Stomach smooth muscle (tissue), 2 donors: ENCODE results near the gene FTH1.

Experiments
- H3K27ac ChIP-seq: one replicate; pipeline ENCODE4 v1.7.0; 2013; ENCODE audit warnings: mild to moderate bottlenecking, low read length, inconsistent platforms
- H3K27me3 ChIP-seq, 2 donors: one replicate each; pipeline ENCODE4 v1.7.0; 2013; ENCODE audit warnings: low read length in 2 of 2; ENCODE audit not compliant: insufficient read depth in 2 of 2, control insufficient read depth in 1 of 2
- H3K36me3 ChIP-seq, 2 donors: one replicate each; pipeline ENCODE4 v1.7.0; 2013; ENCODE audit warnings: low read length in 2 of 2; ENCODE audit not compliant: control insufficient read depth in 2 of 2, insufficient read depth in 2 of 2
- H3K4me1 ChIP-seq: one replicate; pipeline ENCODE4 v1.7.0; 2013; ENCODE audit warnings: low read length; ENCODE audit not compliant: control insufficient read depth, insufficient read depth
- H3K4me3 ChIP-seq, 2 donors: one replicate each; pipeline ENCODE4 v1.7.0; 2013; ENCODE audit warnings: low read length in 2 of 2
- H3K9ac ChIP-seq, 2 donors: one replicate each; pipeline ENCODE4 v1.7.0; 2013; ENCODE audit warnings: low read length in 2 of 2, mild to moderate bottlenecking in 1 of 2
- H3K9me3 ChIP-seq, 2 donors: one replicate each; pipeline ENCODE4 v1.7.0; 2013; ENCODE audit warnings: low read length in 2 of 2; ENCODE audit not compliant: control insufficient read depth in 2 of 2
- donor health status: healthy.
- donor health status: Pancreatic carcinoma.

FTH1 gene

DNA sequence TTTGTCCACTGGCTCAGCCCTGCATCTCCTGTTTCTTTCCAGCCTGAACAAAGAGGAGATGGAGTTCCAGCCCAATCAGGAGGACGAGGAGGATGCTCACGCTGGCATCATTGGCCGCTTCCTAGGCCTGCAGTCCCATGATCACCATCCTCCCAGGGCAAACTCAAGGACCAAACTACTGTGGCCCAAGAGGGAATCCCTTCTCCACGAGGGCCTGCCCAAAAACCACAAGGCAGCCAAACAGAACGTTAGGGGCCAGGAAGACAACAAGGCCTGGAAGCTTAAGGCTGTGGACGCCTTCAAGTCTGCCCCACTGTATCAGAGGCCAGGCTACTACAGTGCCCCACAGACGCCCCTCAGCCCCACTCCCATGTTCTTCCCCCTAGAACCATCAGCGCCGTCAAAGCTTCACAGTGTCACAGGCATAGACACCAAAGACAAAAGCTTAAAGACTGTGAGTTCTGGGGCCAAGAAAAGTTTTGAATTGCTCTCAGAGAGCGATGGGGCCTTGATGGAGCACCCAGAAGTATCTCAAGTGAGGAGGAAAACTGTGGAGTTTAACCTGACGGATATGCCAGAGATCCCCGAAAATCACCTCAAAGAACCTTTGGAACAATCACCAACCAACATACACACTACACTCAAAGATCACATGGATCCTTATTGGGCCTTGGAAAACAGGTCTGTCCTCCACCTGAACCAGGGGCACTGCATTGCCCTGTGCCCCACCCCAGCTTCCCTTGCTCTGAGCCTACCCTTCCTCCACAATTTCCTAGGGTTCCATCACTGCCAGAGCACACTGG, 5.0 kb downstream of the FTH1 start:
- H3K9ac ChIP-seq = no peak overlapping the region
- no peaks in the 10 kb centered on the region for H3K9me3 ChIP-seq
- peaks cover 26 to 27% of the 10 kb centered on the region in 2 donors for H3K36me3 ChIP-seq
- no peaks in the 10 kb centered on the region for H3K27me3 ChIP-seq
- no peak overlapping the region for H3K4me3 ChIP-seq
- peaks cover 40% of the 10 kb centered on the region for H3K4me1 ChIP-seq
- peak overlapping the region; percentile 46 for H3K27ac ChIP-seq

DNA sequence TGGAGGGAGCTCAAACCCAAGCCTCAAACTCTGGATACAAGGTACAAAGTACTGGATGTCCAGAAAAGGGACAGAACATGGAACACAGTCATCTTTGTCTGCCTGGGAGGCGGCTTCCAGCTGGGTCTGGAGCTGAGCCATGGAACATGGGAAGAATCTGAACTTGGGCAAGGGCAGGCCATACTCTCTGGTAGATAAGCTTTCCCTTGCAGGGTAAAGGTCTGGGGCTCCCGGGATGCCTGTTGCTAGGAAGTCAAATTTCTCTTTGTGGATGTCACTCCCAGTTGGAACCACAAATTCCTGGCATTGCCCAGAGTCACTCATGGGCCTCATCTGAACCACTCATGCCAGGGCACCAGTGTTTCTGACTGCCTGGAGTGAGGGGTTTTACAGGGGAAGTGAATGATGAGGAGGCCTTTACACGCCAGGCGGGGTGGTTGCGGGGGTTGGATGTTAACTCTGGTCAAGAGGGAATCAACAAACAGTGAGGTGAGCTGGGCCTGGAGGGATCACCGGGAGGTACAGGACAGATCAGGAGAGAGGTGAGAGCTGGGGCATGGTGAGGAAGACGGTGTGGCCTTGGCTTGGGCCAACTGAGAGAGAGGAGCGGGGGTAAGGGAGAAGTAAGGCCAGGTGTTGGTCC, 5.7 kb downstream of the FTH1 start:
- no peaks in the 10 kb centered on the region for H3K27me3 ChIP-seq
- H3K27ac ChIP-seq = peak overlapping the region; percentile 46
- H3K4me3 ChIP-seq = no peak overlapping the region
- peaks cover 40% of the 10 kb centered on the region for H3K4me1 ChIP-seq
- H3K9me3 ChIP-seq = no peaks in the 10 kb centered on the region
- peak overlapping the region in 1 of 2 donors; percentile 42 for H3K9ac ChIP-seq
- peaks cover 26 to 27% of the 10 kb centered on the region in 2 donors for H3K36me3 ChIP-seq

DNA sequence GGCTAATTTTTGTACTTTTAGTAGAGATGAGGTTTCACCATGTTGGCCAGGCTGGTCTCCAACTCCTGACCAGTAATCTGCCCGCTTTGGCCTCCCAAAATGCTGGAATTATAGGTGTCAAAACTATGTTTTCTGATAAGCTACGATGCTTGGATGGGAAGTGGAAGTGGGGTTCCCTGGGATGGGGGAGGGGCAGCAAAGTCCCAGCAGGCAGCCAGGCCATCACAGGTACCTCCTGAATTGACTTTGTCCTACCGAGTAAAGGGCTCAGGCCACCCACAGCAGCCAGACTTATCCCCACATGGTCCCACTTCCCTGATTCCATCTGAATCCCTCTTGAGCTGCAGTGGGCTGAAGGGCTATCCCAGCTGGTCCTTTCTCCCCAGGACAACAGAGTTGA, 6.9 kb downstream of the FTH1 start:
- H3K27ac ChIP-seq = no peak overlapping the region
- H3K27me3 ChIP-seq = no peaks in the 10 kb centered on the region
- peaks cover 42% of the 10 kb centered on the region for H3K4me1 ChIP-seq
- H3K9me3 ChIP-seq = no peaks in the 10 kb centered on the region
- H3K36me3 ChIP-seq = peaks cover 24 to 25% of the 10 kb centered on the region in 2 donors
- H3K4me3 ChIP-seq = no peak overlapping the region
- H3K9ac ChIP-seq = no peak overlapping the region

GRCh38 chr11:61959678-61960077, 7.8 kb downstream of the FTH1 start:
- no peak overlapping the region for H3K9ac ChIP-seq
- peaks cover 16% of the 10 kb centered on the region in 2 donors for H3K36me3 ChIP-seq
- H3K4me1 ChIP-seq = peaks cover 41% of the 10 kb centered on the region
- H3K4me3 ChIP-seq = no peak overlapping the region
- H3K9me3 ChIP-seq = no peaks in the 10 kb centered on the region
- H3K27ac ChIP-seq = no peak overlapping the region
- peaks cover 0 to 2% of the 10 kb centered on the region in 2 donors for H3K27me3 ChIP-seq

- Histone ChIP-seq H3K9me3 (no peaks in the 10 kb centered on the region), H3K36me3 (peaks cover 11 to 14% of the 10 kb centered on the region in 2 donors), H3K9ac (no peak overlapping the region), H3K4me1 (peaks cover 40% of the 10 kb centered on the region), H3K27ac (no peak overlapping the region), H3K4me3 (no peak overlapping the region), H3K27me3 (peaks cover 0 to 7% of the 10 kb centered on the region in 2 donors)
Measured at GRCh38 chr11:61959114-61959513, 8.3 kb downstream of the FTH1 start.

- Histone ChIP-seq H3K4me1 (peaks cover 35% of the 10 kb centered on the region), H3K4me3 (no peak overlapping the region), H3K9ac (no peak overlapping the region), H3K9me3 (no peaks in the 10 kb centered on the region), H3K36me3 (peaks cover 6 to 10% of the 10 kb centered on the region in 2 donors), H3K27ac (no peak overlapping the region), H3K27me3 (peaks cover 0 to 7% of the 10 kb centered on the region in 2 donors)
Measured at GRCh38 chr11:61958590-61958989, 8.8 kb downstream of the FTH1 start.

DNA sequence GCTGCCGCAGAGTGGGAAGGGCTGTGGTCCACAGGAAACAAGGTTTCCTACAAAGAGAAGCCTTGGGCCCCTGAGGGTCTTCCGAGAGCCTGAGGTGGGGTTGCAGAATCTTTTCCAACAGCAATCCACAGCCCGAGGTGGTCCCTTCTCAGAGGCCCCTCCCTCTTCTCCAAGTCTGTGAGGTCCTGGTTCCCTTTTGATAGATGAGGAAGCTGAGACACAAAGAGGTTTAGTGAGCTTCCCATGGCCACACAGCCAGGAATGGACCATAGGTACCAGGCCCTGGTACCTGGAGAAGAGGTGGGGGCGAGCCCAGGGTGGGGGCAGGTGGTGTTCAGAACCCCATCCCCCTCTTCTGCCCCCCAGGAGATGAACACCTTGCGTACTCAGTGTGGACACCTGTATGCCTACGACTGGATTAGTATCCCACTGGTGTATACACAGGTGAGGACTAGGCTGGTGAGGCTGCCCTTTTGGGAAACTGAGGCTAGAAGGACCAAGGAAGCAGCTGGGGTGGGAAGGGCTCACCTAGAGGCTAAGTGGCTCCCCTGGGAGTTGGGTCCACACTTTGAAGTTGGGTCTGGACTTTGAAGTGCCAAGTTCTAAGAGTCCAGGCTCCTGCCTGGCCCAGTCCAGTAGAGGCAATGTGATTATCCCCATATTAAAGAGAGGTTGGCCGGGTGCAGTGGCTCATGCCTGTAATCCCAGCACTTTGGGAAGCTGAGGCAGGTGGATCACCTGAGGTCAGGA, 10.2 kb downstream of the FTH1 start:
- Histone ChIP-seq H3K27me3 (peaks cover 0 to 7% of the 10 kb centered on the region in 2 donors), H3K9ac (no peak overlapping the region), H3K9me3 (no peaks in the 10 kb centered on the region), H3K36me3 (no peaks in the 10 kb centered on the region), H3K4me3 (no peak overlapping the region), H3K27ac (no peak overlapping the region), H3K4me1 (peaks cover 24% of the 10 kb centered on the region)

DNA sequence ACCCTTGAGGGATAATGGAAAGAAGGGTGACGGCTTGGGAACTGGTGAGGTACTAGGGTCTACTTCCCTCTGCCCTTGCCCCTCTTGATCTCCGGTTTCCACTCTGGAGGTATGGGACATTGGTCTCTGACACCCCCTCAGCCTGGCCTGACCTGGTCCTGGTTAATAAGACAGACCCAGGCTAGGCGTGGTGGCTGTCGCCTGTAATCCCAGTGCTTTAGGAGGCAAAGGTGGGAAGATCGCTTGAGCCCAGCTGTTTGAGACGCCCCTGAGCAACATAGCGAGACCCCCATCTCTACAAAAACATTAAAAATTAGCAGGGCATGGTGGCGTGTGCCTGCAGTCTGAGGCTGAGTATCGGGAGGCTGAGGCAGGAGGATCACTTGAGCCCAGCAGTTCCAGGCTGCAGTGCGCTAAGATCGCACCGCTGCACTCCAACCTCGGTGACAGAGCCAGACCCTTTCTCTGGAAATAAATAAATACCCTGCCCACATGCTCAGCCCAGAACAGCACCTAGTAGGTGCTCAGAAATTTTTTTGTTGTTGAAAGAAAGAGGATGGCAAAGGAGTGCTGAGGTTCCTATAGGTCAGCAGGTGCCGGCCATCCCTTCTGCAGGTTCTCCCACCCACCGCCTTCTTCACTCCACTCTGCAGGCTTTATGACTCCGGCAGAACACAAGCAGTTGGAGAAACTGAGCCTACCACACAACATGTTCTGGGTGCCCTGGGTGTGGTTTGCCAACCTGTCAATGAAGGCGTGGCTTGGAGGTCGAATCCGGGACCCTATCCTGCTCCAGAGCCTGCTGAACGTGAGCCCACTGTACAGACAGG, 11.0 kb downstream of the FTH1 start:
- peak overlapping the region; percentile 48 to 68 for H3K4me3 ChIP-seq
- no peak overlapping the region for H3K27ac ChIP-seq
- no peaks in the 10 kb centered on the region for H3K36me3 ChIP-seq
- H3K4me1 ChIP-seq = peaks cover 16% of the 10 kb centered on the region
- H3K9ac ChIP-seq = peak overlapping the region in 1 of 2 donors; percentile 60
- peaks cover 0 to 7% of the 10 kb centered on the region in 2 donors for H3K27me3 ChIP-seq
- no peaks in the 10 kb centered on the region for H3K9me3 ChIP-seq

- H3K9me3 ChIP-seq = no peaks in the 10 kb centered on the region
- peaks cover 0 to 7% of the 10 kb centered on the region in 2 donors for H3K27me3 ChIP-seq
- H3K4me3 ChIP-seq = peak overlapping the region; percentile 48 to 68
- H3K36me3 ChIP-seq = no peaks in the 10 kb centered on the region
- H3K27ac ChIP-seq = no peak overlapping the region
- H3K9ac ChIP-seq = peak overlapping the region; percentile 60 to 66
- peaks cover 14% of the 10 kb centered on the region for H3K4me1 ChIP-seq
Measured at GRCh38 chr11:61955422-61956135, 11.9 kb downstream of the FTH1 start.
